ENCODE measurements around the gene PNMA8B.
A peak's percentile ranks its signal among the peaks of the same experiment; 100 is the strongest.

PNMA8B gene

DNA sequence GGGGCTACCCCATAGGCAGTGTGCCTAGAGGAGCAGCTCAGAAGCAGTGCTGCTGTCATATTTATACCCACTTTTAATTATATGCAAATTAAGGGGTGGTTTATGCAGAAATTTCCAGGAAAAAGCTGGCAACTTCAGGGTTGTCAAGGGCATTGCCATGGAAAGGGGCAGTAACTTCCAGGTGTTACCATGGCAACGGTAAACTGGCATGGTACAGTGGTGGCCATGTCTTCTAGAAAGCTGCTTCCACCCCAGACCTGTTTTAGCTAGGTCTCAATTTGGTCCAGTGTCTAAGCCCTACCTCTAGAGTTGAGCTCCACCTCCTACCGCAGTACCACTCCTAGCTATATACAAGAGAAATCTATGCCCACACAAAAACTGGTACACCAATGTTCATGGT lies 35.6 kb downstream of the PNMA8B start:
- no peak for DNase-seq

GRCh38 chr19:46456930-46457329 lies 38.7 kb downstream of the PNMA8B start:
- no peak for DNase-seq

DNA sequence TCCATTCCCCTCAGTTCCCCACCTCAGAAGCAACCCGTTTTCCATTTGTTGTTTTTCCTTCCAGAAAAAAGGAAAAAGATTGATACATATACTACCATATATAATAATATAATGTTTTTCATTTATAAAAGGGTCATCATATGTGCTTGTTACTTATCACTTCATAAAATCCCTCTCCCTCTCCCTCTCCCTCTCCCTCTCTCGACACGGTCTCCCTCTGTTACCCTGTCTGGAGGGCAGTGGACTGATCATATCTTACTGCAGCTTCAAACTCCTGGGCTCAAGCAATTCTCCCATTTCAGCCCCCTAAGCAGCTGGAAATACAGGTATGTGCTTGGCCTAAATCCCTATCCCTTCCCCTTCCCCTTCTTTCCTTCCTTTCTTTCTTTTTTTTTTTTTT lies 41.4 kb downstream of the PNMA8B start:
- DNase-seq = no peak

DNA sequence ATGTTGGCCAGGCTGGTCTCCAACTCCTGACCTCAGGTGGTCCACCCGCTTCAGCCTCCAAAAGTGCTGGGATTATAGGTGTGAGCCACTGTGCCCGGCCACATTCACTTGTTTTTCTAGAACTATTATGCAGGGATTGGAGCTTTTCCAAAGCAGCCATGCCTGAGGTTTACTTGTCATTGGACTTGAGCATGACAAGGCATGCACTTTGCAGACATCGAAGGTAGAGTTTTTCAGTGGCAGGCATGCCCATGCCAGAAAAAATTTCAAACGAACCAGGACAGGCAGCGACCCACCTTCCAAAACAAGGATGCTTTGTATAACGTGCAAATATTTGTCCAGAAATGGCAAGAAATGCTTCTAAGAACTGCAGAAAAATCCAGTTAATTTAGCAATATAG lies 42.0 kb downstream of the PNMA8B start:
- no peak for DNase-seq

DNA sequence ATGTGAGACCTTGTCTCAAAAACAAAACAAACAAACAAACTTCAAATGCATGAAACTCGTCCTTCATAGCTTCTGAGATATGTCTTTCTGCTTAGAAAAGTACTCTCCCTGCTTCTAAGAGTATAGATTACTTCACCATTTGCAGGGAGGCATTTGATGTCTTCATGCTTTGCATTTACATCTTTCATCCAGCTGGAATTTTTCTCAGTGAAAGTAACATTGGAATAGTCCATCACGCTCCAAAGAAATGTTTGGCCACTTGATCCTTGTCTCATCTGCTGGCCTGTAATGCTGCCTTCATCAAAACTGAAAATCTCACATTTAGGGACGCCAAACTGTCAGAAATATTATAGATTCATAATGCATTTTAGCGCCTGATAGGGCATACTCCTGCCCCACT lies 43.5 kb downstream of the PNMA8B start:
- no peak for DNase-seq

- peak in 6 of 58 donors; percentile 5 to 49 (median 20) for DNase-seq
These were observed 44.3 kb downstream of the PNMA8B start for GRCh38 chr19:46451352-46451751.

GRCh38 chr19:46450737-46451136 lies 44.9 kb downstream of the PNMA8B start:
- no peak for DNase-seq

- DNase-seq = no peak
These were observed 46.4 kb downstream of the PNMA8B start for GRCh38 chr19:46449228-46449627.

DNA sequence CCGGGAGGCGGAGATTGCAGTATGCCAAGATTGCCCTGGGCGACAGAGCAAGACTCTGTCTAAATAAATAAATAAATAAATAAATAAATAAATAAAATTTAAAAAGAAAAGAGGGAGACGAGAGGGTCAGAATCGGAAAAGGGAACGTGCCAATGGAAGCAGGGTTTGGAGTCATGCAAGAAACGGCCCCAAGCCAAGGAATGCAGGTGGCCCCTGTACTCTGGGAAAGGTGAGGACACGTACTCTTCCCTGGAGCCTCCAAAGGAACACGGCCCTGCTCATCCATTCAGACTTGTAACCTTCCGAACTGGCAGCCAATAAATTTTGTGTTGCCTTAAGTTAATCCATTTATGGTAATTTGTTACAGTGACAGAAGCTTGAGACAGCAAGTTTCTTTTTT lies 47.1 kb downstream of the PNMA8B start:
- DNase-seq = no peak

GRCh38 chr19:46447824-46448223 lies 47.8 kb downstream of the PNMA8B start:
- DNase-seq = peak in 1 of 58 donors; percentile 21

GRCh38 chr19:46447006-46447405 lies 48.7 kb downstream of the PNMA8B start:
- DNase-seq = no peak

- DNase-seq = no peak
These were observed 49.6 kb downstream of the PNMA8B start for GRCh38 chr19:46446021-46446420.

- no peak for DNase-seq
These were observed 52.7 kb downstream of the PNMA8B start for GRCh38 chr19:46442808-46443450.

DNA sequence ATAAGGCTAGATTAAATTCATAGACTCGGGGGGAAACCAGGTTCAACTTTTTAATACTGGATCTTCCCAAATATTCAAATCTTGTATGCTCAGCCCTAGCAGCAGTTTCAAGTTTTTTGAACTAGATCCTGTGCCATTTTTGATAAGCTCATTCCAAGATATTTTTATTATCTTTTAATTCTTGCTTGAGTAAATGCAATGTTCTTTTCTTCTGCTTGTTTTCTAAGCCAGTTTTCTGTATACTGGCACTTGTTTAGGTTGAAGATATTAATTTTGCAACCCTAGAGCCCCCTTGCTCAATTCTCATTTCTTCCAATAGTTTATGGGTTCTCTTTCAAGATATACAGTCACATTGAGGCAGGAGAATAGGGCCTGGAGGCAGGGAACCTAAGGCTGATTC lies 53.8 kb downstream of the PNMA8B start:
- no peak for DNase-seq

All from anterior cingulate cortex (tissue), 58 donors.